T-helper 17 cell (primary cell): ENCODE results near the gene PLPP7. TPM values are rescaled to one million over a fixed set of nuclear protein-coding genes. Genes with fewer than 3 reads are reported as not detected.

Experiments used
- ATAC-seq: fragments of 150-1000 bp; cut with Tn5 transposase; 2 replicates; pipeline ENCODE4 v1.10.0; 2021; ENCODE audit warnings: mild to moderate bottlenecking, moderate library complexity
- DNase-seq, 3 donors: peaks; one replicate each; pipeline versions ENCODE4 v3.0.0 to v3.0.0-alpha.2; 2020 to 2021
- H3K9me3 ChIP-seq: one replicate; pipeline ENCODE4 v1.7.0; 2013; ENCODE audit warnings: low read length, mild to moderate bottlenecking; ENCODE audit not compliant: control insufficient read depth, poor library complexity, severe bottlenecking
- H3K27ac Mint-ChIP-seq: one replicate; pipeline ENCODE4 v1.8.0; 2022; ENCODE audit warnings: mild to moderate bottlenecking, moderate library complexity, mixed read lengths
- H3K27me3 Mint-ChIP-seq: one replicate; pipeline ENCODE4 v1.8.0; 2022; ENCODE audit warnings: mixed read lengths
- H3K36me3 Mint-ChIP-seq: one replicate; pipeline ENCODE4 v1.8.0; 2022; ENCODE audit warnings: low read depth, mixed read lengths
- H3K4me1 Mint-ChIP-seq: one replicate; pipeline ENCODE4 v1.8.0; 2022; ENCODE audit warnings: mild to moderate bottlenecking, mixed read lengths
- H3K4me3 Mint-ChIP-seq: one replicate; pipeline ENCODE4 v1.8.0; 2022; ENCODE audit warnings: mild to moderate bottlenecking, moderate library complexity, mixed read lengths
- total RNA-seq, 4 donors: library from RNA in 2 of 4; stranded (reverse) in 2 of 4; gene quantifications; one replicate each; pipeline ENCODE4 v1.2.3 and lab custom pipeline; 2022 to 2026

Gene PLPP7
- total RNA-seq, 2 donors from 2014 or later, result 0.17 TPM; not detected in 1

DNA sequence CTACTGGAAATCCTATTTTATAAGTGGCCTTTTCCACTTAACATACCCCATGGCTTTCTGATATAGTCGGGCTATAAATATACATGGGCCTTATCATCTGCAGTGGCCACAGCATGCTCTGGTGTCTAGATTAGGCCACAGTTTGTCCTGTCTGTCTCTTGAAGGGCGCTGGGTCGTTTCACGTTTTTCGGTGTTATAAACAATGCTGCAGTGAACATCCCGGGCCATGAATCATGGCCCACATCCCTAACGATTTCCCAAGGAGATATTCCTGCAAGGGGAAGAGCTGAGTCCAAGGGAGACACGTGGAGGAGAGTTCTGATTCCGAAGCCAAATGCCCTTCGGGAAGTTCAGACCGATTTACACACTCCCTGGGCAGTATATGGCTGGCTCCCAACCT lies 8.4 kb downstream of the PLPP7 start:
- no peak overlapping the region for H3K27ac Mint-ChIP-seq
- DNase-seq (no peak), ATAC-seq (no peak)
- H3K36me3 Mint-ChIP-seq, result no peaks in the 10 kb centered on the region
- H3K27me3 Mint-ChIP-seq, result no peaks in the 10 kb centered on the region
- no peaks in the 10 kb centered on the region for H3K9me3 ChIP-seq
- H3K4me3 Mint-ChIP-seq, result no peak overlapping the region
- no peaks in the 10 kb centered on the region for H3K4me1 Mint-ChIP-seq

DNA sequence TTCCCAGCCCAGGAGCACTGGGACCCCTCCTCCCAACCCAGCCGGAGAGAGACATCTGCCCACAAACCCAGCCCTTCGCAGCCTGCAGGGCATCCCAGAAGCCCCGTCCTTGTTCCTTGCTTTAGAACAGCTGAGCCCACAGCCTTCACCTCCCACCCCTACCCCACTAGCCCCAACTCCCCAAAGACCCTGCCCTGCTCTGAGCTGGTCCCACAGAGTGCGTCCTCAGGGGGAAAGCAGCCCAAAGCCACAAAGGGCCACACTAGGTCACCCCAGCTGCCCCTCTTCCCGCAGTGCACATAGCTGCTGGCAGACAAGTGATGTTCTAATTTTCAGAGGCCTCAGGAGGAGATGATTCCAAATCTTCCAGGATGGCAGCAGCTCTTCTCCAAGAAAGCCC lies 8.8 kb downstream of the PLPP7 start:
- Mint-ChIP-seq H3K4me1 (no peaks in the 10 kb centered on the region), H3K27me3 (no peaks in the 10 kb centered on the region), H3K36me3 (no peaks in the 10 kb centered on the region), H3K27ac (no peak overlapping the region), H3K4me3 (no peak overlapping the region)
- ATAC-seq, result no peak
- no peaks in the 10 kb centered on the region for H3K9me3 ChIP-seq
- DNase-seq, result no peak

DNA sequence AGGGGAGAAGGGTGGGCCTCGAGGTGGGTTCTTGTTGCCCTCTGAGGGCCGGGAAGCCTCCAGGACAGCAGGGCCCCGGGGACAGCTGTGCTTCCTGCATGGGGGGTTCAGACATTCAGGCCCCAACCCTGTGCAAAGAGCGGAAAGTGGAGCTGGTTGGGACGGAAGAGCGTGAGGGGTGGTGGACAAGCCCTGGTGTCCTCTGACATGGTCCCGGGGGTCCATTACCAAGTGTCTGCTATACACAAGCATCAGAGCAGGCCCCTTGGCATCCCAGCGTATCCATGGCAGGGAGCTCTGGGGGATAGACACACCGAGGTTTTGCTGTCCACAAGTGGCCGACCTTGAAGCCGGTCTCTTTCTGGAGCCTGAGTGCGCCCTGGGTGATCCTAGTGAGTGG lies 9.3 kb downstream of the PLPP7 start:
- H3K4me1 Mint-ChIP-seq, result no peaks in the 10 kb centered on the region
- no peak overlapping the region for H3K27ac Mint-ChIP-seq
- H3K4me3 Mint-ChIP-seq, result no peak overlapping the region
- no peaks in the 10 kb centered on the region for H3K36me3 Mint-ChIP-seq
- no peaks in the 10 kb centered on the region for H3K9me3 ChIP-seq
- DNase-seq (no peak), ATAC-seq (no peak)
- no peaks in the 10 kb centered on the region for H3K27me3 Mint-ChIP-seq

DNA sequence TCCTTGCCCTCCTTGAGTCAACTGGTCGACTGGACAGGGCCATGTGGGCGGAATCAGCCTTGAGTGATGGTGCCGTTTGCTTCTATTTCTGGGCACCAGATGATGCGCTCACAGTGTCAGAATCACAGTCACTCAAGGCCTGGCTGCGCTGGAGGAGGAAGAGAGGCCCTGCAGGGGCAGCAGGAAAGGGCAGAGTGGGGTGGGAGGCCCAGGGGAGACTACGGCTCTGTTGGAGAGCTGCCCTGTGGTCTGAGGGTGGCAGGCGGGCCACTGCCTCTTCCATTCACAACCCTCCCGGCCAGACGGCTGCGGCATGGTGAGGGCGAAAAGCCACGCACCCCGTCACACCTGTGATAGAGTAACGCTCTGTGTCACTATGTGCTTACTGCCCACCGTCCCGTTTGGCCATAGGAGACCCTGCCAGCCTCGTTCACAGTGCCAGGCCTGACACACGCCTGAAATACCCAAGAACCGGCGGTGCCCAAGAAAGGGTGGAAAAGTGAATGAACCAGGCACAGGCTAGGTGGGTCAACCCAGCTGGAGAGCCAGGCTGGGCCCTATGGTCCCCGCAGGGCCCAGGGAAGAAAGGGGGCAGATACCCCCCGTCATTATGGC lies 9.9 kb downstream of the PLPP7 start:
- no peak for DNase-seq
- Mint-ChIP-seq H3K36me3 (no peaks in the 10 kb centered on the region), H3K27me3 (no peaks in the 10 kb centered on the region), H3K4me3 (no peak overlapping the region), H3K4me1 (no peaks in the 10 kb centered on the region), H3K27ac (no peak overlapping the region)
- H3K9me3 ChIP-seq, result no peaks in the 10 kb centered on the region
- no peak for ATAC-seq

DNA sequence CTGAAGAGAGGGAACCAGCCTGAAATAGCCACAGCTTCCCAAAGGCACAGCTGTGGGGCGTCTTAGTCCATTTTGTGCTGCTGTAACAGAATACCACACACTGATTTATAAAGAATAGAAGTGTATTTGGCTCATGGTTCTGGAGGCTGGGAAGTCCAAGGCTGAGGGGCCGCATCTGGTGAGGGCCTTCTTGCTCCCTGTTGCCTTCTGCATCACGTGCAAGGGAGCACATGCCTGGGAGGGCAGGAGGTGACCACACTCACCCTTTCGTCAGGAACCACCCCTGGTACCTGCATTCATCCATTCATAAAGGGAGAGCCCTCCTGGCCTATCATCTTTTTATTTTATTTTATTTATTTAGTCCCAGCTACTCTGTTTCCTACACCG lies 10.4 kb downstream of the PLPP7 start:
- H3K36me3 Mint-ChIP-seq, result no peaks in the 10 kb centered on the region
- H3K4me3 Mint-ChIP-seq, result no peak overlapping the region
- no peaks in the 10 kb centered on the region for H3K9me3 ChIP-seq
- ATAC-seq (no peak), DNase-seq (no peak)
- no peaks in the 10 kb centered on the region for H3K4me1 Mint-ChIP-seq
- H3K27ac Mint-ChIP-seq, result no peak overlapping the region
- H3K27me3 Mint-ChIP-seq, result no peaks in the 10 kb centered on the region

DNA sequence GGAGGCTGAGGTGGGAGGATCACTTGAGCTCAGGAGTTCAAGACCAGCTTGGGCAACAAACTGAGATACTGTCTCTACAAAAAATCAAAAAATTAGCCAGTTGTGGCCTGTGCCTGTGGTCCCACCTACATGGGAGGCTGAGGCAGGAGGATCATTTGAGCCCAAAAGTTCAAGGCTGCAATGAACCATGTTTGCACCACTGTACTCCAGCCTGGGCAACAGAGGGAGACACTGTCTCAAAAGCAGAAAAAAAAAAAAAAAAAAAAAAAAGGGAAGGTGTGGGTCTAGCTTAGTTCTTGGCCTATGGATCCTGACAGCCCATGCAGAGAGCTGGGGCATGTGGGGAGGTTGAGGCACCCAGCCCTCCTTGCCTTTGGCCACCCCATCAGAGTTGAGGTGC lies 10.9 kb downstream of the PLPP7 start:
- H3K4me1 Mint-ChIP-seq, result no peaks in the 10 kb centered on the region
- H3K9me3 ChIP-seq, result no peaks in the 10 kb centered on the region
- no peak overlapping the region for H3K27ac Mint-ChIP-seq
- H3K4me3 Mint-ChIP-seq, result no peak overlapping the region
- no peak for DNase-seq
- H3K27me3 Mint-ChIP-seq, result no peaks in the 10 kb centered on the region
- H3K36me3 Mint-ChIP-seq, result no peaks in the 10 kb centered on the region
- no peak for ATAC-seq

DNA sequence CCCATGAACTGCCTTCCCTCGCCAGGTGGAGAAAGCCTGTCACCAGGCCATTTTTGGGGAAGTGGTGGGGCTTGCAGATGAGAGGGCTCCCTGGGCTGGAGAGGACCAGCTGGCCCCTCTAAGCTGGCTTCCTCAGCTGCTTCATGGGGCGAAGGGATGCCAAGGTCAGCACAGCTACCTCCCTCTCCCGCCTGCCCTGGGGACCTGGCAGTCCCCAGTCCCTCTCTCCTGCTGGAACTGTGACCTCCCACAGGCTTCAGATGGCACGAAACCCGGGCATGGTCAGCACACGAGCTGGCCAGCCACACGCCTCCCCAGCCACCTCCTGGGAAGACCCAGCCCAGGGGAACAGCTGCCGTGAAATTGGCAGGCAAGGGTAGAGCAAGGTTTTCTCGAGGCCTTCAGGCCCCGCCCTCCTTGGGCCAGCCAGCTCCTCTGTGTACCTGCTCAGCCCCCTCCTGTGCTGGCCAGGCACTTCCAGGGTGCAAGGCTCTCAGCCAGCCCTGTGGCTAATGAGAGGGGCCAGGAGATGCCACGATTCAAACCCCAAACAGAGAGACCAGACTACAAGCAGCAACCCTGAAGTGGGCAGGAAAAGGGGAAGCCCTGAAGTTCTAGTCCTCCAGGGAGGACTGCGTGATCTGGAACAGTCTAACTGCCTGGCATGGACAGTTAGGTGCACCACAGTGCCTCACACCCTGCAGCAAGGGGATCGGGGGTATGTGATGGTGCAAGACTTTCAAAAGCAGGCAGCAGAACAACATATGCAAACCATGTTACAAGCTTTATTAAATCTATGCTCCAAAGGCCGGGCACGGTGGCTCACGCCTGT lies 12.9 kb downstream of the PLPP7 start:
- Mint-ChIP-seq H3K36me3 (no peaks in the 10 kb centered on the region), H3K27ac (no peak overlapping the region), H3K4me3 (no peak overlapping the region), H3K4me1 (peaks cover 4% of the 10 kb centered on the region), H3K27me3 (no peaks in the 10 kb centered on the region)
- ATAC-seq (no peak), DNase-seq (no peak)
- H3K9me3 ChIP-seq, result no peaks in the 10 kb centered on the region

DNA sequence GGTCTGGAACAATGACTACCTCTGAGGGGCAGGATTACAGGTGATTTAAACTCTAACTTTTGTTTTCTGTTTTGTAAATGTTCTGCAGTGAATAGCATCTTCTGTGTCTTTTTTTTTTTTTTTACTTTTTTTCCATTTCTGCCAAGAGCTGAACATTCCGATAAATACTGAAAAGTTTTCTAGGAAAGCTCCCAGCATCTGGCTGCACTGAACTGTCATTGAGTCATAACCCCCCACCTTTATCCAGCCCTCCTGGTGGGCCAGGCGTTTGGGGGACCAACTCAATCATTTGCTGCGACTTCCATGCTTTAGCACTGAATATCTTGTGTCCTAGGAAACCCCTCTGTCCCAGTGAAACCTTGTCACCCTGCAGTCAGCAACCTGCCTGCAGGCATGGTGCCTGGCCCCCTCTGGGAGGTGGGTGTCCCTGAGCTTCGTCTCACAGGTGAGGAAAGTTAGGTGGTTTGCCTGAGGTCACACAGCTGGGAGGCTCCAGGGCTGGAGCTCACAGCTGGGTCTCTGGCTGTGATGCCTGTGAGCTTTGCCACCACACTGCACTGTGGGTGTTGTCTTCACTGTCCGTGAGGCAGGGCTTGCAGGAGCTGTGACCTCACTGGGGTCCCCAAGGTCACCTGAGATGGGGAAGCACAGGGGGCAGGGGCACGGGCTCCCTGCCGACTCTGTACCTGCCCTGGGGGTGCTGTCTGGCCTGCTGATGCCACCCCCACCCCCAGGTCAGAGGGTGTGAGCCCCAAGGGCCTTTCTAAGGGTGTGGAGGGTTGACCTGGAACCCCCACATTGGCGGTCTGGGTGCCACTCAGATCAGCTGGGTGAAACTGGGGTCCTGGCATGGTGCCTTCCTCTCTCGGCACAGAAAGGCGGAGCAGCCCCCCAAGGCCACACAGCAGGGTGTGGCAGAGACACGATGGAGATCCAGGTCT lies 14.1 kb downstream of the PLPP7 start:
- H3K27ac Mint-ChIP-seq, result peak overlapping the region; percentile 6
- no peaks in the 10 kb centered on the region for H3K36me3 Mint-ChIP-seq
- no peaks in the 10 kb centered on the region for H3K27me3 Mint-ChIP-seq
- peaks cover 4% of the 10 kb centered on the region for H3K4me1 Mint-ChIP-seq
- no peak overlapping the region for H3K4me3 Mint-ChIP-seq
- H3K9me3 ChIP-seq, result no peaks in the 10 kb centered on the region
- DNase-seq (no peak), ATAC-seq (no peak)

DNA sequence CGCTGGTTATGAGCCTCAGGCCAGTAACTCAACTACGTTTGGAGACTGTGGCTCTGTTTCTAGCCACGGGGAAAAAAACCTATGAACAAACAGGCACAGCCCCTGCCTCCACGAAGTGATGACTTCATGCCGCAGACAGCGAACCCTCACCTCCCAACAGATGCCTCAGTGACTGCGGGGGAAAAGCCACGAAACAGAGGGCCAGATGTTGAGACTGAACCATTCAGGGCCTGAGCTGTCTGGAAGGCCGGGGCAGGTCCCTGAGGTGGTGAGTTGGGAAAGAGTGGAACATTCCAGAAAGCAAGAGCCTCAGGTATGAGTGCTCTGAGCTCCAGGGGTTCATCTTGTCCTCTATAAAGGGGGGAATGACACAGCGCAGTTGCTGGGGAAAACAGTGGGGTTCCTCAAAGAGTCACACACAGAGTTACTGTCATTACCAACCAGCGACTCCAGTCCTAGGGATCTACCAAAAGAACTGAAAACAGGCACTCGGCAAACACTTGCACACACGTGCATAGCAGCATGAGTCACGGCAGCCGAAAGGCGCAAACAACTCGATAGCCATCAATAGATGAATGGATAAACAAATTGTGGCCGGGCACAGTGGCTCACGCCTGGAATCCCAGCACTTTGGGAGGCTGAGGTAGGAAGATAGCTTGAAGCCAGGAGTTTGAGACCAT lies 15.3 kb downstream of the PLPP7 start:
- no peak overlapping the region for H3K27ac Mint-ChIP-seq
- DNase-seq (no peak), ATAC-seq (no peak)
- H3K27me3 Mint-ChIP-seq, result no peaks in the 10 kb centered on the region
- peaks cover 5% of the 10 kb centered on the region for H3K4me1 Mint-ChIP-seq
- H3K36me3 Mint-ChIP-seq, result no peaks in the 10 kb centered on the region
- no peaks in the 10 kb centered on the region for H3K9me3 ChIP-seq
- H3K4me3 Mint-ChIP-seq, result no peak overlapping the region

DNA sequence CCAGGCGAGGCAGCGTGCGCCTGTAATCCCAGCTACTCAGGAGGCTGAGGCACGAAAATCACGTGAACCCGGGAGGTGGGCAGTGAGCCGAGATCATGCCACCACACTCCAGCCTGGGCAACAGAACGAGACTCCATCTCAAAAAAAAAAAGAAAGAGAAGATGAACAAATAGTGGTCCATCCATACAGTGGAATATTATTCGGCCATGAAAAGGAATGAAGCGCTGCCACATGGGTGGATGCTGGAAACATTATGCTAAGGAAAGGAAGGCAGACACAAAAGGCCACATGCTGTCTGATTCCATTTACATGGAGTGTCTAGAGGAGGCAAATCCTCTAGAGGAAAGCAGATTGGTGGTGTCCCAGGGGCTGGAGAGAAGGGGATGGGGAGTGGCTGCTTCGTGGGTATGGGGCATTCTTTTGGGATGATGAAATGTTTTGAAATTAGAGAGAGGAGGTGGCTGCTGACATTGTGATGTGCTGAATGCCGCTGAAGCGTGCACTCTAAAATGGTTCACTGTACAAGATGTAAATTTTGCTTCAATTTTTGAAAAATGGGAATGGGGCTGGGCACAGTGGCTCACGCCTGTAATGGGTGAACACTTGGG lies 17.0 kb downstream of the PLPP7 start:
- no peaks in the 10 kb centered on the region for H3K36me3 Mint-ChIP-seq
- H3K27ac Mint-ChIP-seq, result no peak overlapping the region
- no peaks in the 10 kb centered on the region for H3K9me3 ChIP-seq
- H3K4me3 Mint-ChIP-seq, result no peak overlapping the region
- peaks cover 13% of the 10 kb centered on the region for H3K4me1 Mint-ChIP-seq
- ATAC-seq (no peak), DNase-seq (no peak)
- no peaks in the 10 kb centered on the region for H3K27me3 Mint-ChIP-seq

DNA sequence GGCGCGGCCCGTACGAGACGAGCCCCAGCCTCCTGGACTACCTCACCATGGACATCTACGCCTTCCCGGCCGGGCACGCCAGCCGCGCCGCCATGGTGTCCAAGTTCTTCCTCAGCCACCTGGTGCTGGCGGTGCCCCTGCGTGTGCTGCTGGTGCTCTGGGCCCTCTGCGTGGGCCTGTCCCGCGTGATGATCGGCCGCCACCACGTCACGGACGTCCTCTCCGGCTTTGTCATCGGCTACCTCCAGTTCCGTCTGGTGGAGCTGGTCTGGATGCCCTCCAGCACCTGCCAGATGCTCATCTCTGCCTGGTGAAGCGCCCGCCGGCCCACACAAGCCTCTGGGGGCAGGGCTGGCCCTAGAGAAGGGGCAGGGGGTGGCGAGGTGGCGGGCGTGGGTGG lies 18.5 kb downstream of the PLPP7 start:
- ATAC-seq, result no peak
- Mint-ChIP-seq H3K27ac (no peak overlapping the region), H3K36me3 (no peaks in the 10 kb centered on the region), H3K27me3 (no peaks in the 10 kb centered on the region), H3K4me1 (peaks cover 17% of the 10 kb centered on the region), H3K4me3 (no peak overlapping the region)
- DNase-seq, result no peak
- no peaks in the 10 kb centered on the region for H3K9me3 ChIP-seq

DNA sequence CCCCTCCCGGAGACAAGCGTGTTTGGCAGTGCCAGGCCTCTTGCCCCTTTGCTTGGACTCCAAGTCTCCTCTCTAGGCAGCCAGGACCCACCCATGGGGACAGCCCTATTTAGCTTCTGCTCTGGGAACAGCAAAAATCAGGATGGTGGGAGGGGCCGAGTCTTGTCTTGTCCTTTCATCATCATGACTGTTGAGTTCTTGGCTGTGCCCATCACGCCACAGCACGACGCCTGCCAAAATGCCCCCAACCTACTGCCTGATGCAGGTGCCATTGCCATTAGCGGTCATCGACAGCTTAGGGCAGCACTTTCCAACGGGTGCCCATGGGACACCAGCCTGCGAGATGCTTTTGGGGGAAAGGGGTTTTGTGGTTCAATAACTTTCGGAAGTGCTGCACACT lies 18.9 kb downstream of the PLPP7 start:
- Mint-ChIP-seq H3K36me3 (no peaks in the 10 kb centered on the region), H3K27ac (no peak overlapping the region), H3K4me3 (no peak overlapping the region), H3K27me3 (no peaks in the 10 kb centered on the region), H3K4me1 (peaks cover 17% of the 10 kb centered on the region)
- ATAC-seq (no peak), DNase-seq (no peak)
- H3K9me3 ChIP-seq, result no peaks in the 10 kb centered on the region
